Measurements from ENCODE around the gene ELOVL5.

DNA sequence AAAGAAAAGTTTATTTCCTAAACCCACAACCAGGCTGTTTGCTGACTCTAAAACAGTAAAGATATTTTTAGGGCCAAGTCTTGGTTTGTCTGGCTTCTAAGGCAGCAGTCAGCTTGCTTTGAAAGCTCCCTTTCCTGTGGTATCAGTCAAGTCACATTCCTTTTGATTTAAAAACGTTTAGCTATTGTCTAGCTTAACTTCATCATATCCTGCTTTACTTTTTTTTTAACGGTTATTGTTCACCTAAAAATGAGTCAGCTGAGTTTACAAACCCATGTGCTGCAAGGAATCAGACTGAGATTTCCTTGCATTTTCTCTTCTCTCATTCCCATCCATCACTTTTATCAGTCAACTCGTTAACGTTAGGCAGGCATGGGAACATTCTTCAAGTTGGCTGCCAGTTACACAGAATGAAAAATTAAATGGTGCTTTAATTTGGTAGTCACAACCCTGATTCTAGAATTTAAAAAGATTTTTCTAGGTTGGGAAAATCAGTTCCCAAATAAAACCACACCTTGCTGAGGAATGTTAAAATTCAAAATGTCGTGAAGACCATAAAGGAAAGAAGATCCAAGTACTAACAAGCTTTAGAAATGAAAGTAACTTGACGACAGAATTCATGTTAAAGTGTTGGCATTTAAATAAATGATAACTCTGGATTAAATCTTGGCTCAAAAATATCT, 45.9 kb downstream of the ELOVL5 start:
- TF ChIP-seq CTCF (IDR thresholded peaks at IDR 0.05) (no peak), POLR2AphosphoS5 (IDR thresholded peaks at IDR 0.05; ENCODE audit: low read depth, low read length) (no peak), TCF7L2 (IDR thresholded peaks at IDR 0.05; ENCODE audit: low read depth, low read length) (no peak)
